Activated naive CD4-positive, alpha-beta T cell treated with anti-CD3 and anti-CD28 coated beads, Interleukin-2, amount 50 U/mL, for 24 hours (primary cell): ENCODE measurements around the gene CAPN5.

Experiments used
- H3K27ac Mint-ChIP-seq: one replicate; pipeline ENCODE4 v1.8.0; 2021; ENCODE audit warnings: mild to moderate bottlenecking, mixed read lengths
- H3K27me3 Mint-ChIP-seq: one replicate; pipeline ENCODE4 v1.8.0; 2021; ENCODE audit warnings: mixed read lengths
- H3K36me3 Mint-ChIP-seq: one replicate; pipeline ENCODE4 v1.8.0; 2021; ENCODE audit warnings: mixed read lengths
- H3K4me1 Mint-ChIP-seq: one replicate; pipeline ENCODE4 v1.8.0; 2021; ENCODE audit warnings: mixed read lengths
- H3K4me3 Mint-ChIP-seq: one replicate; pipeline ENCODE4 v1.8.0; 2021; ENCODE audit warnings: mild to moderate bottlenecking, mixed read lengths
- H3K9me3 Mint-ChIP-seq: one replicate; pipeline ENCODE4 v1.8.0; 2021; ENCODE audit warnings: mixed read lengths

Gene CAPN5

DNA sequence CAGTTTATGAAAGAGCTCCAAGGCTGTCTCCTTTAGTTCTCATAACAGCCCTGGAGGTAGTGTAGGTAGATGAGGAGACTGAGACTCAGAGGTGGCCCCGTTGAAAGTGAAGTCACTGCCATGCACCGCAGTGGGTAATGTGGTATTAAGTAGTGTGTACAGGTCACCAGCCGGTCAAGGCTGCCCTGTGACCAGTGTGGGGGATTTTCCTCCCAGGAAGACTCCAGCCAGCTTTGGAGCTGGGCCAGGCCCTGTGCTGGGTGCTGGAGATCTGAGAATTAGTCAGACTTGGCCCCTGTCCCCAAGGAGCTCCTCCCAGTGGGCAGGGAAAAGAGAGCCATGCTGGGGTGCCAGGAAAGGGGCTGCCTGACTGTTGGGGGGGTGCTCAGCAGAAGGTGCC is 41.2 kb downstream of the CAPN5 start:
- Mint-ChIP-seq H3K36me3 (peaks cover 3% of the 10 kb centered on the region), H3K9me3 (no peaks in the 10 kb centered on the region), H3K27ac (no peak overlapping the region), H3K27me3 (no peaks in the 10 kb centered on the region), H3K4me3 (no peak overlapping the region), H3K4me1 (no peaks in the 10 kb centered on the region)

DNA sequence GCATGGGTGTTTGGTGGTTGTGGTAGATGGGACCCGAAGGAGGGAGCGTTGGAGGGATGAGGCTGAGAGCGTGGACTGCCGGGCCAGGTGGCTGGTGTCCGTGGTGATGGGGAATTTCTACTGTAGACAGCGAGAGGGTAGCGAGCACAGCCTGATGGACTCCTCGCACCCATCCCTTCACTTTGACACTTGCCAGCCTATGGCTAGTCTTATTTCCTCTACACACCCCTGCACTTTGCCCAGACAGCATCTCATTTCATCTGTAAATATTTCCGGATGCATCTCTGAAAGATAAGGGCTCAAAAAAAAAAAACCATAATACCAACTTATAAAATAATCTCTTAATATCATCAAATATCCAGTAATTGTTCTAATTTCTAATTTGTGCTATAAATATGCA is 41.7 kb downstream of the CAPN5 start:
- Mint-ChIP-seq H3K4me1 (no peaks in the 10 kb centered on the region), H3K4me3 (no peak overlapping the region), H3K27me3 (no peaks in the 10 kb centered on the region), H3K36me3 (peaks cover under 1% of the 10 kb centered on the region), H3K9me3 (no peaks in the 10 kb centered on the region), H3K27ac (no peak overlapping the region)

DNA sequence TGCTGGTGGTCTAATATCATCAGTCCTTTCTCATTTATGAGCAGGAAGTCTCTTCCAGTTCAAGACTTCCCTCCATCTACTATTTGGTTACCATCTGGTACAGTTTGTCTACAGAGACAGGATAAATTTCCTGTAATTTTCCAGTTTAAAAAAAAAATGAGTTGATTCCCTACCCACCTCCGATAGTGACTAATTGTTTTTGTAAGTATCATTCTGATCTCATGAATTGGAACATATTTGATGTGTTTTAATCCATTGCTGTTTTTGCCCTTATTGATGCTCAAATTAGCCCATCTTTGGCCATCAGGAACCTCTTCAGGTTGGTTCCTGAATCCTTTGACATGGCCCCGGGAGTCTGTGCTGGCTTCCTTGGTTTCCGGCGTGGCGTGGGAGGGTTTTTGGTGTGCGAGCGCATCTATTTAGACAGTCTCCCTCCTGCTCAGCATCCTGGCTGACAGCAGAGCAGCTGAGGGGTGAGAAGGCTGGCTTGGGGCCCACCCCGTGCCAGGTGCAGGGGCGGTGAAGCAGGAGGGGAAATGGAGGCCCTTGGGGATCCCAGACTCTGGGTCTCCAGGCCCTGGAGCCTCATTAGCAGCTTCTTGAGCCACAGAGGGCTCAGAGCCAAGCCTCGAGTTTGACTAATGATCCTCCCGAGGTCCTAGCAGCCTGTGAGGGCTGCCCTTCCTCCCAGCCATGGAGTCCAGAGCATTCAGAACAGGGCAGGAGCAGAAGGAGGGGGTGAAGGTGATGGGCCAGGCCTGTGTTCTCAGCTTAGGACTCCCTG is 42.7 kb downstream of the CAPN5 start:
- Mint-ChIP-seq H3K9me3 (no peaks in the 10 kb centered on the region), H3K4me1 (no peaks in the 10 kb centered on the region), H3K4me3 (no peak overlapping the region), H3K36me3 (no peaks in the 10 kb centered on the region), H3K27me3 (no peaks in the 10 kb centered on the region), H3K27ac (no peak overlapping the region)

DNA sequence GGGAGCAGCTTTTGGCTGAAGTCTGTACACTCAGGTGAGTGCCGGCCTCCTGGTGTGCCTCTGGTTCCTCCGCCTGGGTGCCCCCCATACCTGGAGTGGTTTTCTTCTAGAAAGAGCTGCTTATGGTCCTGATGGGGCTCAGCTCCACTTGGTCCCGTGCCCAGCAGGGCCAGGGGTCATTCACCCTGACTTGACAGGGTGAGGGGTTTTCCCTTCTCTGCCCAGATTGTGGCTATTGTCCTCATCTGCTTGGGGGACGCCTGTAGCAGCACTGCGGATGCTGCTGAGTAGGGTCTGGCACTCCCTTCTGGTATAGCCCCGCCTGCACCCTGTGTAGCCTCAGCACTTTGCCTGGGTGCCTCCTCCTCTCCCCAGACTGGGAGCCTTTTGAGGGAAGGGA is 44.1 kb downstream of the CAPN5 start:
- Mint-ChIP-seq H3K27me3 (no peaks in the 10 kb centered on the region), H3K36me3 (no peaks in the 10 kb centered on the region), H3K27ac (no peak overlapping the region)

DNA sequence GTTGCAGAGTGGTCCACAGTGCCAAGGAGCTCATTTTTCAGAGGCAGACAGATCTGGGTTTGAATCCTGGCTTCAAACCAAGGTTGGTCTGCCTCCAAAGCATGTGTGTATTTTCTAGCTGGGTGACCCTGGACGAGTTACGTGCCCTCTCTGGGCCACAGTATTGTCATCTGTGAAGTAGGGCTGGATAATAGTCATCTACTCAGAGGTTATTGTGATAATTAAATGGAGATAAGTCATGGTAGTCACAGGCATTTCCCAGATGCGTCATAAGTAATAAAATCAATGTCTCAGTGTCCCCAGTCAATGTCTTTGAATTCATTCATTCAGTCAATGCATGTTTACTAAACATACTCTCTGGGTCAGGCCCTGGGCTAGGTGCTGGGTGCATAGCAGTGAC is 44.5 kb downstream of the CAPN5 start:
- H3K27me3 Mint-ChIP-seq = no peaks in the 10 kb centered on the region
- H3K9me3 Mint-ChIP-seq = no peaks in the 10 kb centered on the region
- no peaks in the 10 kb centered on the region for H3K4me1 Mint-ChIP-seq
- H3K36me3 Mint-ChIP-seq = no peaks in the 10 kb centered on the region
- H3K4me3 Mint-ChIP-seq = no peak overlapping the region
- no peak overlapping the region for H3K27ac Mint-ChIP-seq

More for the DNA sequence above, 44.1 kb downstream of the CAPN5 start:
- H3K4me3 Mint-ChIP-seq = no peak overlapping the region
- no peaks in the 10 kb centered on the region for H3K9me3 Mint-ChIP-seq
- no peaks in the 10 kb centered on the region for H3K4me1 Mint-ChIP-seq

DNA sequence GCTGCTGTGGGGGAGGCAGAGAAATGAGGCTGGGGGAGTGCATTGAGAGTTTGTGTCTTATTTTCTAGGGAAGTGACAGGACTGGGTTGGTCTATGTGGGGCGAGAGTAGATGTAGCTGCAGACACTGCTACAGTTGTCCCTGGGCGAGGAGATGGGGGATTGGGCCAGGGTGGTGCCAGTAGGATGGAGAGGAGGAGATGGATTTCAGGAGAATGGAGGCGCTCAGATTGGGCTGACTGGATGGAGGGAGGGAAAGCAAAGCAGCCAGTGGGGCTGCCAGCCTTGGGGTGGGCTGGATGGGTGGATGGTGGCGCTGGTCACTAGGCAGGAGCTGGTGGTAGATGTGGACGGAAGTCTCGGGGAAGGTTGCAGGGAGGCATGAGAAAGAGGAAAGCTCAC is 45.2 kb downstream of the CAPN5 start:
- no peaks in the 10 kb centered on the region for H3K27me3 Mint-ChIP-seq
- no peaks in the 10 kb centered on the region for H3K4me1 Mint-ChIP-seq
- no peak overlapping the region for H3K27ac Mint-ChIP-seq
- H3K9me3 Mint-ChIP-seq = no peaks in the 10 kb centered on the region
- H3K36me3 Mint-ChIP-seq = no peaks in the 10 kb centered on the region
- no peak overlapping the region for H3K4me3 Mint-ChIP-seq

DNA sequence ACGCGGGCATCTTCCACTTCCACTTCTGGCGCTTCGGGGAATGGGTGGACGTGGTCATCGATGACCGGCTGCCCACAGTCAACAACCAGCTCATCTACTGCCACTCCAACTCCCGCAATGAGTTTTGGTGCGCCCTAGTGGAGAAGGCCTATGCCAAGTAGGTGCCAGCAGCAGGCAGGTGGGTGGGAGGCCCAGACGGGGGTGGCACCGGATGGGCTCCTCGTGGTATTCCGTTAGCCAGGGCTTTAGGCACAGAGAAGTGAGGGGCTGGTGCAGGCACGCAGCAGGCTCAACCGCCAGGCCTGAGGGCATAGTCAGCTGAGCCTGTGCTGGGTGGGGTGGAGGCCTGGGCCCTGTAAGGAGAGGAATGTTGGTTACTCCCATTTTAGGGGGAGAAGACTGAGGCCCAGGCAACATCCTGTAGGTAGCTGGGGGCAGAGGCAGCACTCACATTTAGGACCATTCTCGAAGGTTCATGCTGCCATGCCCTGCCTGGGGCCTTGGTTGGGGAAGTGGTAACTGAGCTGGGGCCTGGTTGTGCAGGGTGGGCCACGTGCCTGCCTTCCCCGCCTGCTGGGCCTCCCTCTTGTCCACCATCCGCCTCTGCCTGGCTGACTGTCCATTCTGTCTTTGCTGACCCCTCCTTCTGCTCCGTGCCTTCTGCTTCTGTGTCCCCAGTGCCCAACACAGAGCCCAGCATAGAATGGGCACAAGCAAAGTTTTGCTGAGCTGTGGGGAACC is 46.0 kb downstream of the CAPN5 start:
- H3K36me3 Mint-ChIP-seq = no peaks in the 10 kb centered on the region
- H3K4me3 Mint-ChIP-seq = no peak overlapping the region
- no peaks in the 10 kb centered on the region for H3K4me1 Mint-ChIP-seq
- no peak overlapping the region for H3K27ac Mint-ChIP-seq
- H3K27me3 Mint-ChIP-seq = no peaks in the 10 kb centered on the region
- no peaks in the 10 kb centered on the region for H3K9me3 Mint-ChIP-seq

DNA sequence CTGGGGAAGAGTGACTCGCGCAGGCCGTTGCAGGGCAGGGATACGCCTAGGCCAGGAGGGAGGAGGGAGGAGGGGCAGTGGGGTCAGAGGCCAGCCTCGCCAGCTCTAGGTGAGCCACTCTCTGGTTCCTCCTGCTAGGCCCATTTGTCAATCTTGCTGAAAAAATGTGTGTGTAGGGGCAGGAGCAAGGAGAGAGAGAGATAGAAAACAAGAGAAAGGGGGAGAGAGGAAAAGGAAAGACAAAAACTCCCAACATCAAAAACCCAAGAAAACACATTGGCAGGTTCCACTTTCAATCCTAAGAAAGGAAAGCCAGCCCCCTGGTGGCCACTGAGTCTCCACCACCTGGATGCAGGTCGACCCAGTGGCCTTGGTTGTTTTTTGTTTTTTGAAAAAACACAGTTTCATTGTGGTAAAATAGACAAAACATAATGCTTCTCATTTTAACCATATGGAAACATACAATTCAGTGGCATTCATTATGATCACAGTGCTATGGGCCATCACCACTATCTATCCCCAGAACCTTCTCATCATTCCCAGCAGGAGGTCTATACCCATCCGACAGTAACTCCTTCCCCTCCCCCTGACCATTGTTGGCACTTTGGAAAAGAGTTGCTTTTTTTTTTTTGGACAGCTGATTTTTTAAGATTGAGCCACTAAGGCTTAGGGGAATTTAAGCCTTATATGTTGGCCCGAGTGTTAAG is 46.8 kb downstream of the CAPN5 start:
- Mint-ChIP-seq H3K4me1 (no peaks in the 10 kb centered on the region), H3K4me3 (no peak overlapping the region), H3K27ac (no peak overlapping the region), H3K27me3 (no peaks in the 10 kb centered on the region), H3K36me3 (no peaks in the 10 kb centered on the region), H3K9me3 (no peaks in the 10 kb centered on the region)

DNA sequence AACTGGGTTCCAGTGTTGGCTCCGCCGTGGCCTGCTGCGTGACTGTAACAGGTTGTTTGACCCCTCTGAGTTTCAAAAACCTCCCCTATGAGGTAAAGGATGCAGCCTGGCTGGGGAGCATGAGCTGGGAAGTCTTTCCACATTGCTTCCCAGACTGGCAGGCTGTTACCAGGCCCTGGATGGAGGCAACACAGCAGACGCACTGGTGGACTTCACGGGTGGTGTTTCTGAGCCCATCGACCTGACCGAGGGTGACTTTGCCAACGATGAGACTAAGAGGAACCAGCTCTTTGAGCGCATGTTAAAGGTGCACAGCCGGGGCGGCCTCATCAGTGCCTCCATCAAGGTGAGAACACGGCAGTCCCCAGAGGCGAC is 47.3 kb downstream of the CAPN5 start:
- Mint-ChIP-seq H3K4me1 (no peaks in the 10 kb centered on the region), H3K27ac (no peak overlapping the region), H3K36me3 (no peaks in the 10 kb centered on the region), H3K4me3 (no peak overlapping the region), H3K27me3 (no peaks in the 10 kb centered on the region), H3K9me3 (no peaks in the 10 kb centered on the region)

DNA sequence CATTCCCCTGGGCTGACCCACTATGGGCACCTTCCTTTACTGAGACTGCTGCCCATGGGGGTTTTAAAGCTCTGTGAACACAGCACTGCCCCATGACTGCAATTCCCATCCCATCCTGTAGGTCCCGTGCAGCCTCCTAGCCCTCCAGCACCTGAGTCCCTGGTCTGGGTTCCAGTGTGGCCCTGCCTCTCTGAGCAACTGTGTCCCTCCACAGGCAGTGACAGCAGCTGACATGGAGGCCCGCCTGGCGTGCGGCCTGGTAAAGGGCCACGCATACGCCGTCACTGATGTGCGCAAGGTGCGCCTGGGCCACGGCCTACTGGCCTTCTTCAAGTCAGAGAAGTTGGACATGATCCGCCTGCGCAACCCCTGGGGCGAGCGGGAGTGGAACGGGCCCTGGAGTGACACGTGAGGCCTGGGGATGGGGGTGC is 48.4 kb downstream of the CAPN5 start:
- Mint-ChIP-seq H3K4me3 (no peak overlapping the region), H3K4me1 (no peaks in the 10 kb centered on the region), H3K27me3 (no peaks in the 10 kb centered on the region), H3K36me3 (no peaks in the 10 kb centered on the region), H3K9me3 (no peaks in the 10 kb centered on the region), H3K27ac (no peak overlapping the region)

DNA sequence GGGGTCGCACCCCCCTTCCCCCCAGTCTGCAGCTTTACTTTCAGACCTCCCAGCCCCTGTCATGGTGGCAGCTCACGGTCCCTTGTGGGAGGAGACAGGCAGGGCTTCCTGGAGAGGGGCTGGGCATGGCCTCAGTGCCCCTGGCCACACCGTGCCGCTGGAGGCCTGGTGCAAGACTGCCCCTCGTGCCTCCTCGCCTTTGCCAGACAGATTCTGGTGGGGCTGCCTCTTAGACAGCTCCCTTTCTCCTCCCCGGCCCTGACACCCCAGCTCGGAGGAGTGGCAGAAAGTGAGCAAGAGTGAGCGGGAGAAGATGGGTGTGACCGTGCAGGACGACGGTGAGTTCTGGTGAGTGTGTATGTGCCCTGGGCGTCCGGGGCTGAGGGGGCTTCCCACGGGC is 49.2 kb downstream of the CAPN5 start:
- Mint-ChIP-seq H3K9me3 (no peaks in the 10 kb centered on the region), H3K27ac (no peak overlapping the region), H3K27me3 (no peaks in the 10 kb centered on the region), H3K36me3 (no peaks in the 10 kb centered on the region), H3K4me1 (no peaks in the 10 kb centered on the region), H3K4me3 (no peak overlapping the region)

DNA sequence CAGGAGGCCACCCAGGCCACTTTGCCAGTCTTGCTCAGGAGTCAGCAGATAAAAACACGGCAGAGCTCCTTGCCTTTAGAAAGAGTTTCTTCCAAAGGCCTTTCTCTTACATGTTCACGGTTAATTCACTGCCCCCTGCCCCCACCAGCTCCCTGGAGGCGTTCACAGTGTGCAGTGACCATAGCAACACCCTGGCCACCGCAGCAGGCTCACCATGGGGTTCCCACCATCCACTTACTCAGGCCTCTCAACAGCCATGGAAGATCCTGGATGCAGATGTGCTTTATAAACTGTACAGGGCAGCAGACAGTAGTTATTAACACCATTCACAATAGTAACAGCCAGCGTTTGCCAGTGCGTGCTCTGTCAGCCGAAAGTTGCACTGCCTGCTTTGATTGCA is 50.7 kb downstream of the CAPN5 start:
- Mint-ChIP-seq H3K27ac (no peak overlapping the region), H3K36me3 (no peaks in the 10 kb centered on the region), H3K9me3 (no peaks in the 10 kb centered on the region), H3K4me1 (no peaks in the 10 kb centered on the region), H3K4me3 (no peak overlapping the region), H3K27me3 (no peaks in the 10 kb centered on the region)

DNA sequence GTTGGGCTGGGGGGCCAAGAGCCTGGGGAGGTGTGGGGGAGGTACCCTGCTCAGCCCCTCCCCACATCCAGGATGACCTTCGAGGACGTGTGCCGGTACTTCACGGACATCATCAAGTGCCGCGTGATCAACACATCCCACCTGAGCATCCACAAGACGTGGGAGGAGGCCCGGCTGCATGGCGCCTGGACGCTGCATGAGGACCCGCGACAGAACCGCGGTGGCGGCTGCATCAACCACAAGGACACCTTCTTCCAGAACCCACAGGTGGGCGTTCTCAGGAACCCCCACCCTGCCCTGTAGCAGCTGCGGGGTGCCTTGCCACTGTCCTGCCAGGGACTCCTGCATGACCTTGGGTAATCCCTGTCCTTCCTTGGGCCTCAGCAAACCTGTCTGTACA is 51.3 kb downstream of the CAPN5 start:
- H3K27me3 Mint-ChIP-seq = no peaks in the 10 kb centered on the region
- no peaks in the 10 kb centered on the region for H3K9me3 Mint-ChIP-seq
- H3K36me3 Mint-ChIP-seq = no peaks in the 10 kb centered on the region
- no peak overlapping the region for H3K4me3 Mint-ChIP-seq
- no peaks in the 10 kb centered on the region for H3K4me1 Mint-ChIP-seq
- H3K27ac Mint-ChIP-seq = no peak overlapping the region

DNA sequence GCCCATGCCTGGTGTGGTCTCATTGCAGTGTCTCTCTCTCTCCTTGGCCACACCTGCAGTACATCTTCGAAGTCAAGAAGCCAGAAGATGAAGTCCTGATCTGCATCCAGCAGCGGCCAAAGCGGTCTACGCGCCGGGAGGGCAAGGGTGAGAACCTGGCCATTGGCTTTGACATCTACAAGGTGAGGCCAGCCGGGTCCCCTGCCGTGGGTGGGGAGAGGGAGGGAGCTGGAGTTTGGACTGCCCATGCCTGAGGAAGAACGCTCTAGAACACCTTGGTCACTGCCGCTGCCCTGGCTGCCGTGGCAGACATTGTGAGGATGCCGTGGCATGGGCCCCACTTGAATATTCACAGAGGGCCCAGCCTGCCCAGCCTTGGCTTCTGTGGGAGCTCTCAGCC is 52.2 kb downstream of the CAPN5 start:
- Mint-ChIP-seq H3K4me3 (no peak overlapping the region), H3K9me3 (no peaks in the 10 kb centered on the region), H3K36me3 (no peaks in the 10 kb centered on the region), H3K27me3 (no peaks in the 10 kb centered on the region), H3K4me1 (no peaks in the 10 kb centered on the region), H3K27ac (no peak overlapping the region)

DNA sequence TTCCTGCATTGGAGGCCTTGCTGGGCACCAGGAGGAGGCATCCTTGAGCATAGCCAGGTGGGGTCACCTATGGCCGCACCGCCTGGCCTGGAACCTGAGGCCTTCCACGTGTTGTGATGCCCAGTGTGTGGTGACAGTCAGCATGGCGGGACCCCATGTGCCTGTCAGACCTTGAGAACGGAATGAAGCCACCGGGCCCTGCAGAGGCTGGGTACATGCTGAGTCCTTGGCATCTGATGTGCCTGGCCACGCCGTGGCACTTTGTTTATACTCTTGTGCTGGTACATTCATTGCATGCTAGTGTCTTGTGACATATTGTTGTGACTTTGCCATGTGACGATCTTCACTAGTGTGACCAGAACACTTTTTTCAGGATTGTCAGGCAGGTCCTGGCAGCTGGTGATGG is 52.8 kb downstream of the CAPN5 start:
- no peaks in the 10 kb centered on the region for H3K4me1 Mint-ChIP-seq
- no peak overlapping the region for H3K4me3 Mint-ChIP-seq
- no peaks in the 10 kb centered on the region for H3K36me3 Mint-ChIP-seq
- H3K27ac Mint-ChIP-seq = no peak overlapping the region
- H3K9me3 Mint-ChIP-seq = no peaks in the 10 kb centered on the region
- H3K27me3 Mint-ChIP-seq = no peaks in the 10 kb centered on the region

DNA sequence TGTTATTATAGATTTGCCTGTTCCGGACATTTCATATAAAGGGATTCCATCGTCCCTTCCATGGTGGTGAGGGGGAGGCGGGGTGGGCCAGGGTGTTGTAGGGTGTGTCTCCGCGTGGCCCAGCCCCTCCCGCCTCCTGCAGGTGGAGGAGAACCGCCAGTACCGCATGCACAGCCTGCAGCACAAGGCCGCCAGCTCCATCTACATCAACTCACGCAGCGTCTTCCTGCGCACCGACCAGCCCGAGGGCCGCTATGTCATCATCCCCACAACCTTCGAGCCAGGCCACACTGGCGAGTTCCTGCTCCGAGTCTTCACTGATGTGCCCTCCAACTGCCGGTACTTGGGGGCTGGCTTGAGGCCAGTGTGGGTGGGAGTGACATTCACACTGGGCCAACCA is 53.8 kb downstream of the CAPN5 start:
- H3K9me3 Mint-ChIP-seq = no peaks in the 10 kb centered on the region

More for the DNA sequence above, 53.8 kb downstream of the CAPN5 start:
- H3K4me3 Mint-ChIP-seq = no peak overlapping the region
- peak overlapping the region; percentile 61 for H3K27ac Mint-ChIP-seq
- no peaks in the 10 kb centered on the region for H3K27me3 Mint-ChIP-seq
- no peaks in the 10 kb centered on the region for H3K36me3 Mint-ChIP-seq
- H3K4me1 Mint-ChIP-seq = no peaks in the 10 kb centered on the region
